Prostate gland (tissue), 2 donors: ENCODE data around the gene TTC24.

ENCODE experiments used
- CTCF ChIP-seq, 4 experiments: fragments of 200-600 bp in 2 of 4; fragments of 450-650 bp in 2 of 4; sonication (generic) in 2 of 4; IDR thresholded peaks; 1 replicate in 3 of 4; 2 replicates in 1 of 4; pipeline ENCODE4 v1.5.1; 2016 to 2019; ENCODE audit warnings: antibody characterized with exemption in 4 of 4, mild to moderate bottlenecking in 2 of 4, moderate library complexity in 2 of 4
- POLR2AphosphoS5 ChIP-seq: sonication (generic); formaldehyde crosslinking; IDR thresholded peaks from one replicate; pipeline ENCODE4 v1.6.1; 2017; ENCODE audit warnings: antibody characterized with exemption

- TF ChIP-seq CTCF (IDR thresholded peaks at IDR 0.05) (no peak), POLR2AphosphoS5 (no peak)
Measured at GRCh38 chr1:156546267-156546666, 33.3 kb upstream of the TTC24 start.
